Large intestine (tissue), 3 donors: ENCODE measurements around the gene FAM228B. TPM values are rescaled to one million over a fixed set of nuclear protein-coding genes. Genes with fewer than 3 reads are reported as not detected.
"Not testable (repeated sequence)": the region's sequence is repeated elsewhere in the genome, so short reads cannot be mapped to it uniquely, and the experiment has no call there.

Source experiments
- DNase-seq, 2 donors: peaks; one replicate each; pipeline versions ENCODE4 v3.0.0 to v3.0.0-alpha.2; 2013
- H3K27ac ChIP-seq: one replicate; pipeline ENCODE4 v1.5.1; 2013; ENCODE audit warnings: low read length
- H3K27me3 ChIP-seq: 2 replicates; pipeline ENCODE4 v1.6.1; 2013; ENCODE audit warnings: low read length; ENCODE audit not compliant: control insufficient read depth, insufficient read depth
- H3K36me3 ChIP-seq: 2 replicates; pipeline ENCODE4 v1.6.1; 2013; ENCODE audit warnings: low read length; ENCODE audit not compliant: control insufficient read depth, insufficient read depth
- H3K4me1 ChIP-seq: one replicate; pipeline ENCODE4 v1.6.1; 2013; ENCODE audit warnings: low read length; ENCODE audit not compliant: control insufficient read depth, insufficient read depth
- H3K4me3 ChIP-seq: one replicate; pipeline ENCODE4 v1.5.1; 2013; ENCODE audit warnings: low read length
- H3K9me3 ChIP-seq: one replicate; pipeline ENCODE4 v1.6.1; 2013; ENCODE audit warnings: mild to moderate bottlenecking, low read depth, low read length, moderate library complexity; ENCODE audit not compliant: control insufficient read depth
- WGBS: methylation state at CpG from one replicate; pipeline ENCODE4 v1.1.5; 2013; ENCODE audit warnings: low lambda C conversion rate; ENCODE audit not compliant: insufficient coverage; 5-methylcytosine and 5-hydroxymethylcytosine counted together
- polyA plus RNA-seq: library from polyadenylated mRNA; unstranded; fragments of 120-200 nt; gene quantifications from one replicate; pipeline ENCODE4 v1.2.1, GENCODE V29; 2013

FAM228B gene
- polyA plus RNA-seq, 1 donor, result 14.1 TPM

DNA sequence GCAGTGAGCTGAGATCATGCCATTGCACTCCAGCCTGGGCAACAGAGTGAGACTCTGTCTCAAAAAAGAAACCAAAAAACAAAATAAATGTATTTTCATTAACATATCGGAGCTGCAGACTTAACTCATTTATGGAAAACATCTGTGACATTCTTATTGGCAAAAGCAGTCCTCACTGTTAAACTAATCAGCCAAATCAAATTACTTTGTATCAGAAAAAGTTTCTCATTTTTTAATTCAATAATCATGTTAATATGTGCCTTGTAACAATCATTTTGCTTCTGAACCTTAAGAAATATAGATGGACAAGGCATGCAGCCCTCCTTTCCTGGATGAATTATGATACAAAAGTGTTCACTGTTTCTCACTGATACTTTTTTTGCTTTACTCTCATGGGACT is 20.6 kb upstream of the FAM228B start:
- WGBS, result 89% methylated on average over 1 of the region's 1 CpG
- Histone ChIP-seq H3K27ac (no peak overlapping the region), H3K4me3 (no peak overlapping the region), H3K27me3 (no peaks in the 10 kb centered on the region), H3K36me3 (no peaks in the 10 kb centered on the region), H3K9me3 (peaks cover 8% of the 10 kb centered on the region), H3K4me1 (no peaks in the 10 kb centered on the region)
- no peak for DNase-seq

DNA sequence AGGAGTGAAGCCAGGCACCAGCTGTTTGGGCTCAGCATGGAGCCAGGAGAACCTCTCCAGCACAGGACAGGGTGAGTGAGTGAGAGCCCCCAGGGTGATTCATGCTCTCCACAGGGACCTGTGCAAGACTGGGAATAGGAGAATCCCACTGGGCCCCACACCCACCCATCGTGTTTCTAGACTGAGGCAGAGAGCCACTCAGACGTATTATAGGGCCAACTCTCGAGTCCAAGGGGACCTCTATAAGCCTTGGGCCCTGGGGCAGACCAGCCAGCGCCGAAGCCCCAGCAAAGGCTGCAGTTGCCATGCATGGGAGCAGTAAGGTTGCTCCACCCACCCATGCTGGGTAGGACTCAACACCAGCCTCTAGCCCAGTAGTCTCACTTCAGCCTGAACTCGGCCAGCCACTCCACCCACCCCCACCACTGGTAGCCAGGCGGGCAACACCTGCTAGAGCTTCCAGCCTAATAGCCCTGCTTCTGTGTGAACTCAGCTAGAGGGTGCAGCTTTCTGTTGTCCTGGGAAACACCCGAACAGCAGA is 19.1 kb upstream of the FAM228B start:
- DNase-seq, result no peak
- Histone ChIP-seq H3K36me3 (no peaks in the 10 kb centered on the region), H3K9me3 (peaks cover 8% of the 10 kb centered on the region), H3K27ac (no peak overlapping the region), H3K4me3 (no peak overlapping the region), H3K4me1 (no peaks in the 10 kb centered on the region), H3K27me3 (no peaks in the 10 kb centered on the region)
- no CpG with 5 or more reads among the region's 8 CpGs for WGBS

DNA sequence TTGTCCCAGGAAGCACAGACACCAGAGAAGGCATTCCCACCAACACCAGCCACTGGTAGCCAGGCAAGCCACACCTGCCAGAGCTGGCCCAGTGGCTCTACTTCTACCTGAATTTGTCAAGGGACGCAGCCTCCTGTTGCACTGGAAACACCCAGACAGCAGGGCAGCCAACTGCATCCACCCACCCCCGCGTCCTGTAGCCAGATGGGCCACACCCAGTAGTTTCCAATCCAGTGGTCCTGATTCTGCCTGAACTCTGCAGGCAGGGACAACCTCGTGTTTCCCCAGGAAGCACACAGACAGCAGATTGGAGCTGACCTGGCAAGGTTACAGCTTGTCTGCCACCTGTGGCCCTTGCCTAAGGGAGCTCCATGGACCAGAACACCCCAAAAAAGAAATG is 18.4 kb upstream of the FAM228B start:
- no CpG with 5 or more reads among the region's 4 CpGs for WGBS
- no peaks in the 10 kb centered on the region for H3K27me3 ChIP-seq
- peaks cover 8% of the 10 kb centered on the region for H3K9me3 ChIP-seq
- DNase-seq, result no peak
- no peak overlapping the region for H3K27ac ChIP-seq
- no peaks in the 10 kb centered on the region for H3K36me3 ChIP-seq
- H3K4me1 ChIP-seq, result no peaks in the 10 kb centered on the region
- no peak overlapping the region for H3K4me3 ChIP-seq

DNA sequence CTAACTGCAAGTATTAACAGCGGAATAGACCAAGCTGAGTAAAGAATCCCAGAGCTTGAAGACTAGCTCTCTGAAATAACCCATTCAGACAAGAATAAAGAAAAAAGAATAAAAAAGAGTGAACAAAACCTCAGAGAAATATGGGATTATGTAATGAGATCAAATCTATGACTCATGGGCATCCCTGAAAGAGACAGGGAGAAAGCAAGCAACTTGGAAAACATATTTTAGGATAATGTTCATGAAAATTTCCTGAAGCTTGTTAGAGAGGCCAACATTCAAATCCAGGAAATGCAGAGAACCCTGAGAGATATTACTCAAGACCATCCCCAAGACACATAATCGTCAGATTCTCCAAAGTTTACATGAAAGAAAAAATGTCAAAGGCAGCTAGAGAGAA is 17.5 kb upstream of the FAM228B start:
- no peaks in the 10 kb centered on the region for H3K36me3 ChIP-seq
- no peaks in the 10 kb centered on the region for H3K4me1 ChIP-seq
- H3K9me3 ChIP-seq, result peaks cover 8% of the 10 kb centered on the region
- WGBS, result 100% methylated on average over 1 of the region's 2 CpGs
- no peak for DNase-seq
- no peak overlapping the region for H3K4me3 ChIP-seq
- H3K27ac ChIP-seq, result no peak overlapping the region
- no peaks in the 10 kb centered on the region for H3K27me3 ChIP-seq

DNA sequence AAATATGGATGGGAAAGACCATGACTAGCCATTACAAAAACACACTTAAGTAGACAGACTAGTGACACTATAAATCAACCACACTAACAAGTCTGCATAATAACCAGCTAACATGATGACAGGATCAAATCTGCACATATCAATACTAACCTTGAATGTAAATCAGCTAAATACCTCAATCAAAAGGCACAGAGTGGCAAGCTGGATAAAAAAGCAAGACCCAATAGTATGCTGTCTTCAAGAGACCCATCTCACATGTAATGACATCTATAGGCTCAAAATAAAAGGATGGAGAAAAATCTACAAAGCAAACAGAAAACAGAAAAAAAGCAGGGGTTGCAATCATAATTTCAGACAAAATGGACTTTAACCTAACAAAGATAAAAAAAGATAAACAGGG is 16.5 kb upstream of the FAM228B start:
- Histone ChIP-seq H3K27me3 (no peaks in the 10 kb centered on the region), H3K27ac (no peak overlapping the region), H3K9me3 (peaks cover 8% of the 10 kb centered on the region), H3K4me1 (no peaks in the 10 kb centered on the region), H3K4me3 (no peak overlapping the region), H3K36me3 (no peaks in the 10 kb centered on the region)
- no peak for DNase-seq

DNA sequence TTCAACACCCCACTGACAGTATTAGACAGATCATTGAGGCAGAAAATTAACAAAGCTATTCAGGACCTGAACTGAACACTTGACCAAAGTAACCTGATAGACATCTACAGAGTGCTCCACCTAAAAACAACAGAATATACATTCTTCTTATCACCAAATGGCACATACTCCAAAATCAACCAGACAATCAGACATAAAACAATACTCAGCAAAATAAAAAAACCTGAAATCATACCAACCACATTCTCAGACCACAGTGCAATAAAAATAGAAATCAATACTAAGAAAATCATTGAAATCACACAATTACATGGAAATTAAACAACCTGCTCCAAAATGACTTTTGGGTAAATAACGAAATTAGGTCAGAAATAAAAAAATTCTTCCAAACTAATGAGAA is 15.9 kb upstream of the FAM228B start:
- Histone ChIP-seq H3K4me1 (no peaks in the 10 kb centered on the region), H3K9me3 (peaks cover 8% of the 10 kb centered on the region), H3K27me3 (no peaks in the 10 kb centered on the region), H3K4me3 (no peak overlapping the region), H3K27ac (no peak overlapping the region), H3K36me3 (no peaks in the 10 kb centered on the region)
- 100% methylated on average over 1 of the region's 1 CpG for WGBS
- no peak for DNase-seq

DNA sequence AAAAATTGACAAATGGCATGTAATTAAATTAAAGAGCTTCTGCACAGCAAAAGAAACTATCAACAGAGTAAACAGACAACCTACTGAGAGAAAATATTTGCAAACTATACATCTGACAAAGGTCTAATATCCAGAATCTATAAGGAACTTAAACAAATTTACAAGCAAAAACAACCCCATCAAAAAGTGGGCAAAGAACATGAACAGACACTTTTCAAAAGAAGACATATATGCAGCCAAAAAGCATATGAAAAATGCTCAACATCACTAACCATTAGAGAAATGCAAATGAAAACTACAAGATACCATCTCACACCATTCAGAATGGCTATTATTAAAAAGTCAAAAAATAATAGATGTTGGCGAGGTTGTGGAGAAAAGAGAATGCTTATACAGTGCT is 13.8 kb upstream of the FAM228B start:
- H3K36me3 ChIP-seq, H3K4me1 ChIP-seq, H3K27me3 ChIP-seq, H3K27ac ChIP-seq, H3K9me3 ChIP-seq, H3K4me3 ChIP-seq, DNase-seq: not testable (repeated sequence)
- 100% methylated on average over 1 of the region's 1 CpG for WGBS

DNA sequence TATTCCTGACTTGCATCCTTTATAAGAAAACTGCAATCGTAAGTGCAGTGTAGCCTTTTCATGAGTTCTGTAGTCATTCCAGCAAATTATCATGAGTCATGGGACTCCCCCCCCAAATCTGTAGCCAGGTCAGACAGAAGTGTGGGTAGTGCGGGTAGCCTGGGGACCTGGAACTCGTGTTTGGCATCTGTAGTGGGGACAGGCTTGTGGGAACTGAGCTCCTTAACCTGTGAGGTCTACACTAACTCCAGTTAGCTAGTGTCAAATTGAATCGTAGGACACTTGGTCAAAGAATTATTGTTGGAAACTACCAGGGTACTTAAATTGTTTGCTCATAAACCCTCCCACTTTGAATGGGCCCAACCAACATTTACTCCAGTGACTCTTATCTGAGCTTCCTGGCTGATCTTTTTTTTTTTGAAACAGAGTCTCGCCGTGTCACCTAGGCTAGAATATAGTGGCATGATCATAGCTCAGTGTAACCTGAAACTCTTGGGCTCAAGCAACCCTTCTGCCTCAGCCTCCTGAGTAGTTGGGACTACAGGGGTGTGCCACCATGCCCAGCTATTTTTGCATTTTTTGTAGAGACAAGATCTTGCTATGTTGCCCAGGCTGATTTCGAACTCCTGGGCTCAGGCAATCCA is 12.5 kb upstream of the FAM228B start:
- no peak overlapping the region for H3K27ac ChIP-seq
- H3K4me3 ChIP-seq, result no peak overlapping the region
- DNase-seq, result no peak
- WGBS, result no CpG with 5 or more reads among the region's 7 CpGs
- H3K4me1 ChIP-seq, result no peaks in the 10 kb centered on the region
- H3K36me3 ChIP-seq, result peaks cover 3% of the 10 kb centered on the region
- peaks cover 8% of the 10 kb centered on the region for H3K9me3 ChIP-seq
- no peaks in the 10 kb centered on the region for H3K27me3 ChIP-seq

DNA sequence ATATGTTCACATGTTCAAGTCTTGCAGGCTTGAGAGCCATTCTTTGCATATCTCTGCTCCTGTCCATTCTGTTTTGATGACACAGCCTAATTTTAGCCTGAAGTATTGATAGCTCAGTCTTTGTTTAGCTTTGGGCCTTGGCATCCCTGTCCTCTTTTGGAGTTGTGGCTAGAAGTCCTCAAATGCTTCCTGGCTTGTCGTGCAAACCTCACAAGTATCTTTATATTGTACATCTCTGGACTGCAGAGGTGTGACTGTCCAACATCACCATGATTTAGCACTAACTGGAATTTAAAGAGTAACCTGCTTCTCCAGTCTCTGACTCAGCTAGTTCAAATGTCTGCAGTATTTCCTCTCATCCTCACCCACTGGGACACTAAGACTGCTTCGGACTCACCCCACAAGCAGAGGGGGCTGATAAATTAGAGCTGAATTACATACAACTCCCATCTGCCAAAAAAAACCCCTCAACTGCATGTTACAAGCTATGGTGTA is 11.8 kb upstream of the FAM228B start:
- H3K27me3 ChIP-seq, result no peaks in the 10 kb centered on the region
- no CpG with 5 or more reads among the region's 2 CpGs for WGBS
- DNase-seq, result no peak
- peaks cover 8% of the 10 kb centered on the region for H3K9me3 ChIP-seq
- H3K36me3 ChIP-seq, result peaks cover 3% of the 10 kb centered on the region
- no peak overlapping the region for H3K4me3 ChIP-seq
- H3K27ac ChIP-seq, result no peak overlapping the region
- H3K4me1 ChIP-seq, result no peaks in the 10 kb centered on the region

DNA sequence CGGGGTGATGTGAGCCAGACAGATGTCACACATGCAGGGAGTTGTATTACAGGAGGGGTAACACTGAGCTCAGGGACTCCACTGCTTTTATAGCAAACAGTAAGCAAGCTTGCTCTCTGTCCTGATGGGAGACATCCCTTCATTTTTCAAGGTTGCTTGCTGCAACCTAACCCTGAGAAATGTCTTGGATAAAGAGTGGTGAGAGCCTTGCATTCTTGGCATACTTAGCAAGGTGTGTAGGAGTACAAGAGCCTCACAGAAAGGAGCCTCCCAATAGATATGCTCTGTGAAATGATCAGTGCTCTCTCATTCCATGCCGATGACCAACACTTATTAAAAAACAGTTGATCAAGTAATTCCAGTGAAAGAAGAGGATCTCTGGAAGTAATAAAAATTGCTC is 8.2 kb upstream of the FAM228B start:
- H3K4me1 ChIP-seq, result no peaks in the 10 kb centered on the region
- no peak for DNase-seq
- H3K36me3 ChIP-seq, result peaks cover 3% of the 10 kb centered on the region
- 88% methylated on average over 1 of the region's 2 CpGs for WGBS
- no peak overlapping the region for H3K4me3 ChIP-seq
- no peak overlapping the region for H3K27ac ChIP-seq
- no peaks in the 10 kb centered on the region for H3K27me3 ChIP-seq
- no peaks in the 10 kb centered on the region for H3K9me3 ChIP-seq

DNA sequence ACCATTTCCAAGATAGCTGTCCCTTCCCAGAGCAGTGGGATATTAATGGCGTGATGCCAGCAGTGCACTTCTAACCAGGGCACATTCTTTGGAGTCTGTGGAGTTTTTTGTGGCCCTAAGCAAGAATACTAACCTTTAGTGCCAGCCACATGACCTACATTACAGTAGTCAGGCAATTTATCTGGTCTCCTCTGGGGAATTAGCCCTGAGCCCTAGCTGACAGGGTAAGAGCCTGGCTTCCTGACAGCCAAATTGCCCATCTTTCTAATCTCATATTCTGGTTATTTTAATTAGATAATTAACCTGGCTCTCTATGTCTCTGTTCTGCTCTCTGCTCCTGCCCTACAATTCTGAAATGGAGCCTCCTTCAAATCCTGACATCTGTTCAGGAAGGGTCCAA is 5.4 kb upstream of the FAM228B start:
- H3K4me1 ChIP-seq, result no peaks in the 10 kb centered on the region
- no peak overlapping the region for H3K4me3 ChIP-seq
- no CpG with 5 or more reads among the region's 1 CpG for WGBS
- H3K27me3 ChIP-seq, result no peaks in the 10 kb centered on the region
- no peaks in the 10 kb centered on the region for H3K9me3 ChIP-seq
- H3K36me3 ChIP-seq, result peaks cover 3% of the 10 kb centered on the region
- H3K27ac ChIP-seq, result no peak overlapping the region
- DNase-seq, result no peak
